ENCODE data around the gene RAB40A.
"Not testable (repeated sequence)": the region's sequence is repeated elsewhere in the genome, so short reads cannot be mapped to it uniquely, and the experiment has no call there.

The RAB40A gene

DNA sequence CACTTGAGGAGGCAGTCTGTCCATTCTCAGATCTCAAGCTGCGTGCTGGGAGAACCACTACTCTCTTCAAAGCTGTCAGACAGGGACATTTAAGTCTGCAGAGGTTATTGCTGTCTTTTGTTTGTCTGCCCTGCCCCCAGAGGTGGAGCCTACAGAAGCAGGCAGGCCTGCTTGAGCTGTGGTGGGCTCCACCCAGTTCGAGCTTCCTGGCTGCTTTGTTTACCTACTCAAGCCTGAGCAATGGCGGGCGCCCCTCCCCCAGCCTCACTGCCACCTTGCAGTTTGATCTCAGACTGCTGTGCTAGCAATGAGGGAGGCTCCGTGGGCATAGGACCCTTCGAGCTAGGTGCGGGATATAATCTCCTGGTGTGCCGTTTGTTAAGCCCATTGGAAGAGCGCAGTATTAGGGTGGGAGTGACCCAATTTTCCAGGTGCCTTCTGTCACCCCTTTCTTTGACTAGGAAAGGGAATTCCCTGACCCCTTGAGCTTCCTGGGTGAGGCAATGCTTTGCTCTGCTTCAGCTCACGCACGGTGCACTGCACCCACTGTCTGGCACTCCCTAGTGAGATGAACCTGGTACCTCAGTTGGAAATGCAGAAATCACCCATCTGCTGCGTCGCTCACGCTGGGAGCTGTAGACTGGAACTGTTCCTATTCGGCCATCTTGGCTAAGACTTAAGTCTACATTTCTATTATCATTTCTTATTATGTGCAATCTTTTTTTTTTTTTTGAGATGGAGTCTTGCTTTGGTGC is 59.1 kb downstream of the RAB40A start:
- DNase-seq, result not testable (repeated sequence)

DNA sequence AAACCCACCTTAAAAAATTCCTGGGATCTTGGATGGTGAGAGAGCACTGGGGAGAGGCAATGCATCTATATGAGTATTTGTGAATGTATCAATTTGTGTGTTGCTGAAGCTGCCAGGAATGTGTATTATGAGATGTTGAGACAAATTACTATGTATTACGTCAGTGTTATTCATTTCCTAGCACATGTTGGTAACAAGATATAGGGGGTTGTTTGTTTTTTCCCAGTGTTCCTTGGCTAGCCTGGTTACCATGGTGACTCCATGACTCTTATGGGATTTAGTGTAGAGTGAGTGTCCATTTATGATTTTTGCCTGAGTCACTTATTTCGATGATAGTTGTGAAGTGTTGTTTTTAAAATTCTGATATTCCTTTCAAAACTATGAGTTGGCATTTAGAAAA is 65.6 kb downstream of the RAB40A start:
- DNase-seq, result no peak
